Breast epithelium (tissue), 3 donors: Measurements from ENCODE around the gene CDKN2A.
"Not testable (repeated sequence)": the region's sequence is repeated elsewhere in the genome, so short reads cannot be mapped to it uniquely, and the experiment has no call there.

Source experiments
- POLR2A ChIP-seq: fragments of 450-650 bp; IDR thresholded peaks from one replicate; pipeline ENCODE4 v1.6.1; 2016; ENCODE audit warnings: antibody characterized with exemption, mild to moderate bottlenecking, moderate library complexity
- POLR2AphosphoS5 ChIP-seq, 3 donors: sonication (generic); formaldehyde crosslinking; IDR thresholded peaks; one replicate each; pipeline ENCODE4 v1.6.1; 2017; ENCODE audit warnings: antibody characterized with exemption in 3 of 3
- TF ChIP-seq, protein P1 (sequence below), 3 donors: fragments of 450-650 bp; IDR thresholded peaks; one replicate each; pipeline ENCODE4 v1.5.1; 2016 to 2017; ENCODE audit warnings: antibody characterized with exemption in 3 of 3, mild to moderate bottlenecking in 3 of 3, moderate library complexity in 3 of 3

GRCh38 chr9:21959268-21959667 lies 34.9 kb downstream of the CDKN2A start:
- TF ChIP-seq, protein P1, sequence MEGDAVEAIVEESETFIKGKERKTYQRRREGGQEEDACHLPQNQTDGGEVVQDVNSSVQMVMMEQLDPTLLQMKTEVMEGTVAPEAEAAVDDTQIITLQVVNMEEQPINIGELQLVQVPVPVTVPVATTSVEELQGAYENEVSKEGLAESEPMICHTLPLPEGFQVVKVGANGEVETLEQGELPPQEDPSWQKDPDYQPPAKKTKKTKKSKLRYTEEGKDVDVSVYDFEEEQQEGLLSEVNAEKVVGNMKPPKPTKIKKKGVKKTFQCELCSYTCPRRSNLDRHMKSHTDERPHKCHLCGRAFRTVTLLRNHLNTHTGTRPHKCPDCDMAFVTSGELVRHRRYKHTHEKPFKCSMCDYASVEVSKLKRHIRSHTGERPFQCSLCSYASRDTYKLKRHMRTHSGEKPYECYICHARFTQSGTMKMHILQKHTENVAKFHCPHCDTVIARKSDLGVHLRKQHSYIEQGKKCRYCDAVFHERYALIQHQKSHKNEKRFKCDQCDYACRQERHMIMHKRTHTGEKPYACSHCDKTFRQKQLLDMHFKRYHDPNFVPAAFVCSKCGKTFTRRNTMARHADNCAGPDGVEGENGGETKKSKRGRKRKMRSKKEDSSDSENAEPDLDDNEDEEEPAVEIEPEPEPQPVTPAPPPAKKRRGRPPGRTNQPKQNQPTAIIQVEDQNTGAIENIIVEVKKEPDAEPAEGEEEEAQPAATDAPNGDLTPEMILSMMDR (IDR thresholded peaks at IDR 0.05), result not testable (repeated sequence)
- TF ChIP-seq POLR2A; POLR2AphosphoS5 (IDR thresholded peaks at IDR 0.05): not testable (repeated sequence)
